ENCODE data around the gene SLC5A2.
"Not testable (repeated sequence)": the region's sequence is repeated elsewhere in the genome, so short reads cannot be mapped to it uniquely, and the experiment has no call there.

Gene SLC5A2

DNA sequence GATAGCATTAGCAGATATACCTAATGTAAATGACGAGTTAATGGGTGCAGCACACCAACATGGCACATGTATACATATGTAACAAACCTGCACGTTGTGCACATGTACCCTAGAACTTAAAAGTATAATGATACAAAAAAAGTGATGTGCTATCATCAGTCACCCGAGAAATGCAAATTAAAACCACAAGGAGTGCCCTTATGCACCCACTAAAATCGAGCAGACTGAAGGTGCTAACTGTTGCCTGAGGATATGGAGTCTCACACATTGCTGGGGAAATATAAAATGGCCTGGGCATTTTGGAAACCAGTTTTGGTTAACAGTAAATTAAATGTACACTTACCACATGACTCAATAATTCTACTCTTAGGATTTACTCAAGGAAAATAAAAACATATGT is 43.9 kb upstream of the SLC5A2 start:
- not testable (repeated sequence) for H2BK15ac ChIP-seq (ENCODE audit: low read length); H3K9me3 ChIP-seq (replicated peaks in 1 of 2; ENCODE audit: control insufficient read depth in 2 of 2, insufficient read depth in 1 of 2, low read depth in 1 of 2, low read length in 2 of 2); H3K18ac ChIP-seq (ENCODE audit: low read length); H3K4ac ChIP-seq (ENCODE audit: low read length); H3K14ac ChIP-seq (ENCODE audit: low read length); H3K23ac ChIP-seq (ENCODE audit: low read depth, low read length, poor library complexity); H3K36me3 ChIP-seq (replicated peaks in 1 of 2; ENCODE audit: control insufficient read depth in 2 of 2, insufficient read depth in 2 of 2, low read length in 2 of 2); H3K27ac ChIP-seq (replicated peaks; ENCODE audit: low read length); H3K9ac ChIP-seq (ENCODE audit: low read depth, low read length, poor library complexity); H3K4me1 ChIP-seq (ENCODE audit: control insufficient read depth in 2 of 2, insufficient read depth in 1 of 2, low read depth in 1 of 2, low read length in 2 of 2); H2AFZ ChIP-seq (ENCODE audit: low read length); H3K27me3 ChIP-seq (ENCODE audit: control insufficient read depth in 3 of 3, insufficient read depth in 3 of 3, low read depth in 1 of 3, low read length in 3 of 3); H2AK5ac ChIP-seq (ENCODE audit: low read depth, low read length); H3K79me1 ChIP-seq (ENCODE audit: low read depth, low read length); H2BK120ac ChIP-seq (ENCODE audit: low read depth, low read length); H4K8ac ChIP-seq (ENCODE audit: low read depth, low read length); DNase-seq (ENCODE audit: low spot score); H2BK12ac ChIP-seq (ENCODE audit: low read length); H3K4me2 ChIP-seq (ENCODE audit: insufficient read depth, low read length, poor library complexity, severe bottlenecking); H4K91ac ChIP-seq (ENCODE audit: low read depth, low read length, poor library complexity); H2BK5ac ChIP-seq (ENCODE audit: low read length); H3K4me3 ChIP-seq (ENCODE audit: low read length in 2 of 2)
- no CpG with 5 or more reads among the region's 4 CpGs for WGBS, 2 donors (ENCODE audit: extremely low coverage in 2 of 2, insufficient read length in 2 of 2, insufficient replicate concordance in 1 of 2)

DNA sequence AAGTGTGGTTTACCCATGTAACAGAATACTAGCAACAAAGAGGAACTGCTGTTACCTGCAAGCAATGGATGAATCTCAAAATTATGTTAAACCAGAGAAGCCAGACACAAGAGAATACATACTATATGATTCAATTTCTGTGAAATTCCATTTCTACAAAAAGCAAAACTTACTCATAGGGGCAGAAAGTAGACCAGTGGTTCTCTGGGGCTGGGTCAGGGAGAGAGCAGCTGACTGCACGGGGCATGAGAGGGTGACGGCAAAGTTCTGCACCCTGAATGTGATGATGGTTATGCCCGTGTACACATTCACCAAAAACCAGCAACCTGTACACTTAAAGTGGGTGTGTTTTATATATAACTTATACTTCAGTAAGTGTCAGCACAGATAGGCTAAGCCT is 43.4 kb upstream of the SLC5A2 start:
- no CpG with 5 or more reads among the region's 3 CpGs for WGBS, 2 donors (ENCODE audit: extremely low coverage in 2 of 2, insufficient read length in 2 of 2, insufficient replicate concordance in 1 of 2)
- no peak overlapping the region for H3K4me3 ChIP-seq (ENCODE audit: low read length in 2 of 2)
- no peak overlapping the region for H3K9ac ChIP-seq (ENCODE audit: low read depth, low read length, poor library complexity)
- no peak overlapping the region for H3K18ac ChIP-seq (ENCODE audit: low read length)
- no peaks in the 10 kb centered on the region for H3K36me3 ChIP-seq (replicated peaks in 1 of 2; ENCODE audit: control insufficient read depth in 2 of 2, insufficient read depth in 2 of 2, low read length in 2 of 2)
- H2BK15ac ChIP-seq (ENCODE audit: low read length): no peak overlapping the region
- H2BK5ac ChIP-seq (ENCODE audit: low read length): no peak overlapping the region
- no peaks in the 10 kb centered on the region for H3K4me1 ChIP-seq (ENCODE audit: control insufficient read depth in 2 of 2, insufficient read depth in 1 of 2, low read depth in 1 of 2, low read length in 2 of 2)
- no peaks in the 10 kb centered on the region for H3K79me1 ChIP-seq (ENCODE audit: low read depth, low read length)
- no peaks in the 10 kb centered on the region for H3K27me3 ChIP-seq (ENCODE audit: control insufficient read depth in 3 of 3, insufficient read depth in 3 of 3, low read depth in 1 of 3, low read length in 3 of 3)
- H3K14ac ChIP-seq (ENCODE audit: low read length): no peak overlapping the region
- H3K4ac ChIP-seq (ENCODE audit: low read length): no peak overlapping the region
- H3K9me3 ChIP-seq (replicated peaks in 1 of 2; ENCODE audit: control insufficient read depth in 2 of 2, insufficient read depth in 1 of 2, low read depth in 1 of 2, low read length in 2 of 2): no peaks in the 10 kb centered on the region
- H4K91ac ChIP-seq (ENCODE audit: low read depth, low read length, poor library complexity): no peak overlapping the region
- H3K23ac ChIP-seq (ENCODE audit: low read depth, low read length, poor library complexity): no peak overlapping the region
- no peak overlapping the region for H2AK5ac ChIP-seq (ENCODE audit: low read depth, low read length)
- H4K8ac ChIP-seq (ENCODE audit: low read depth, low read length): no peak overlapping the region
- no peak overlapping the region for H2BK120ac ChIP-seq (ENCODE audit: low read depth, low read length)
- no peak for DNase-seq (ENCODE audit: low spot score)
- no peak overlapping the region for H2BK12ac ChIP-seq (ENCODE audit: low read length)
- no peak overlapping the region for H3K4me2 ChIP-seq (ENCODE audit: insufficient read depth, low read length, poor library complexity, severe bottlenecking)
- no peak overlapping the region for H3K27ac ChIP-seq (replicated peaks; ENCODE audit: low read length)
- H2AFZ ChIP-seq (ENCODE audit: low read length): no peak overlapping the region

DNA sequence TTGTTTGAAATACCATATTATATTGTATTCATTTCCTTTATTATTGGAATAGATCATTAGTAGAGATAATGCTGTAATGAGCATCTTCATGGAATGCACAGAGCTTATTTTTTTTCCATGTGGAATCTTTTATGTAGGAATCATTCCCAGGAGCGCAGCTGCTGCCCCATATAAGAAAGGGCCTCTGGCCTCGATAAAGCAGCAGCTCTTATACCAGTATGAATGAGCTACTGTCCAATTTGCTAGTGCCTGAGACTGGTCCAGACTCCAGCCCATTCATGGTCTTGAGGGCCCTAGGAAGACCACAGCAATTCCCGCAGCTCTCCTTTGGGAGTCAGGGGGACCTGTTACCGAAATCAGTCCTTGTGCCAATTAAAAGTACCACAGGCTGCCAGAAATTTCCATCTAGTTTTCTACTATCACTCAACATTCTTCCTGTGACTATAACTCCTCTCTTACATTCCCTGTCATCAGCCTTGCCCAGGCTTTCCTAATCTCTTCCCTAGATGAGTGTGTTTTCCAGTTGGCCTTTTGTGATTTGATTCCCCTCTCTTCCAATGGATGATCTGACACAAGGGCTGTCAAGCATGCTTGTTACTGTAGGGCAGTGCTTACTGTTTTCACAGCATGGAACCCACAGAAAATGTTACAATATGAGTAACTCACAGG is 42.3 kb upstream of the SLC5A2 start:
- H2BK12ac ChIP-seq (ENCODE audit: low read length): no peak overlapping the region
- no peak overlapping the region for H2BK5ac ChIP-seq (ENCODE audit: low read length)
- no peaks in the 10 kb centered on the region for H3K4me1 ChIP-seq (ENCODE audit: control insufficient read depth in 2 of 2, insufficient read depth in 1 of 2, low read depth in 1 of 2, low read length in 2 of 2)
- H2AK5ac ChIP-seq (ENCODE audit: low read depth, low read length): no peak overlapping the region
- no peak overlapping the region for H3K18ac ChIP-seq (ENCODE audit: low read length)
- H3K27me3 ChIP-seq (ENCODE audit: control insufficient read depth in 3 of 3, insufficient read depth in 3 of 3, low read depth in 1 of 3, low read length in 3 of 3): no peaks in the 10 kb centered on the region
- no peaks in the 10 kb centered on the region for H3K36me3 ChIP-seq (replicated peaks in 1 of 2; ENCODE audit: control insufficient read depth in 2 of 2, insufficient read depth in 2 of 2, low read length in 2 of 2)
- no CpG with 5 or more reads among the region's 4 CpGs for WGBS, 2 donors (ENCODE audit: extremely low coverage in 2 of 2, insufficient read length in 2 of 2, insufficient replicate concordance in 1 of 2)
- H3K27ac ChIP-seq (replicated peaks; ENCODE audit: low read length): no peak overlapping the region
- no peak for DNase-seq (ENCODE audit: low spot score)
- no peaks in the 10 kb centered on the region for H3K9me3 ChIP-seq (replicated peaks in 1 of 2; ENCODE audit: control insufficient read depth in 2 of 2, insufficient read depth in 1 of 2, low read depth in 1 of 2, low read length in 2 of 2)
- no peak overlapping the region for H2BK15ac ChIP-seq (ENCODE audit: low read length)
- no peak overlapping the region for H3K4me2 ChIP-seq (ENCODE audit: insufficient read depth, low read length, poor library complexity, severe bottlenecking)
- no peak overlapping the region for H3K9ac ChIP-seq (ENCODE audit: low read depth, low read length, poor library complexity)
- no peak overlapping the region for H2AFZ ChIP-seq (ENCODE audit: low read length)
- H4K8ac ChIP-seq (ENCODE audit: low read depth, low read length): no peak overlapping the region
- H3K4me3 ChIP-seq (ENCODE audit: low read length in 2 of 2): no peak overlapping the region
- H3K23ac ChIP-seq (ENCODE audit: low read depth, low read length, poor library complexity): no peak overlapping the region
- no peak overlapping the region for H2BK120ac ChIP-seq (ENCODE audit: low read depth, low read length)
- H4K91ac ChIP-seq (ENCODE audit: low read depth, low read length, poor library complexity): no peak overlapping the region
- no peak overlapping the region for H3K14ac ChIP-seq (ENCODE audit: low read length)
- H3K4ac ChIP-seq (ENCODE audit: low read length): no peak overlapping the region
- H3K79me1 ChIP-seq (ENCODE audit: low read depth, low read length): no peaks in the 10 kb centered on the region

DNA sequence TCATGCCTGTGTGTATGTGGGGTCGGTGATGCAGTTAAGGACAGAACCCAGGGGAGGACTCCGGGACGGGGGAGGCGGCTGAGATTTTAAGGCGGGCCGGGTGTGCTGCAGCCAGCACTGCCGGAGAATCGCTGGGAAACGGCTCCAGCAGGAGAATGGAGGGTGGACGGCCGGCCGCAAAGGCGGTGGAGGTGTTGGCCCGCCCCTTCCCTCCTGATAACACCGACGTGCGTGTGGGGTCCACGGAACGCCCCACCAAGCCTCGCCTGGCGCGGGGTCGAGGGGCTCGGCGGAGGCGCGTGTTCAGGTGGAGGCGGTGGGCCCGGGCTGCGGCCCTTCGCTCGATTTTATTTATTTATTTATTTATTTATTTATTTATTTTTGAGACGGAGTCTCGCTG is 41.0 kb upstream of the SLC5A2 start:
- Histone ChIP-seq H4K8ac (ENCODE audit: low read depth, low read length) (peak overlapping the region; percentile 96), H2BK120ac (ENCODE audit: low read depth, low read length) (no peak overlapping the region), H2AK5ac (ENCODE audit: low read depth, low read length) (no peak overlapping the region), H4K91ac (ENCODE audit: low read depth, low read length, poor library complexity) (no peak overlapping the region), H2BK5ac (ENCODE audit: low read length) (peak overlapping the region; percentile 39), H2AFZ (ENCODE audit: low read length) (no peak overlapping the region), H3K14ac (ENCODE audit: low read length) (peak overlapping the region; percentile 31), H3K4me3 (ENCODE audit: low read length in 2 of 2) (peak overlapping the region in 1 of 2 donors; percentile 76), H3K4ac (ENCODE audit: low read length) (no peak overlapping the region), H3K36me3 (replicated peaks in 1 of 2; ENCODE audit: control insufficient read depth in 2 of 2, insufficient read depth in 2 of 2, low read length in 2 of 2) (no peaks in the 10 kb centered on the region), H3K27ac (replicated peaks; ENCODE audit: low read length) (no peak overlapping the region), H3K79me1 (ENCODE audit: low read depth, low read length) (no peaks in the 10 kb centered on the region), H3K4me1 (ENCODE audit: control insufficient read depth in 2 of 2, insufficient read depth in 1 of 2, low read depth in 1 of 2, low read length in 2 of 2) (no peaks in the 10 kb centered on the region), H3K9me3 (replicated peaks in 1 of 2; ENCODE audit: control insufficient read depth in 2 of 2, insufficient read depth in 1 of 2, low read depth in 1 of 2, low read length in 2 of 2) (no peaks in the 10 kb centered on the region), H3K4me2 (ENCODE audit: insufficient read depth, low read length, poor library complexity, severe bottlenecking) (peak overlapping the region; percentile 11), H3K9ac (ENCODE audit: low read depth, low read length, poor library complexity) (no peak overlapping the region), H3K18ac (ENCODE audit: low read length) (no peak overlapping the region), H2BK15ac (ENCODE audit: low read length) (no peak overlapping the region), H2BK12ac (ENCODE audit: low read length) (no peak overlapping the region), H3K23ac (ENCODE audit: low read depth, low read length, poor library complexity) (no peak overlapping the region), H3K27me3 (ENCODE audit: control insufficient read depth in 3 of 3, insufficient read depth in 3 of 3, low read depth in 1 of 3, low read length in 3 of 3) (no peaks in the 10 kb centered on the region)
- no CpG with 5 or more reads among the region's 34 CpGs for WGBS, 2 donors (ENCODE audit: extremely low coverage in 2 of 2, insufficient read length in 2 of 2, insufficient replicate concordance in 1 of 2)
- DNase-seq (ENCODE audit: low spot score): no peak
